HCT116 (cell line): ENCODE data around the gene HOMER2. TPM values are rescaled to one million over a fixed set of nuclear protein-coding genes. Genes with fewer than 3 reads are reported as not detected.

ENCODE experiments used
- ATAC-seq: fragments of 200-7000 bp; cut with Tn5 transposase; 2 replicates; pipeline ENCODE4 v1.9.1; 2020; ENCODE audit warnings: mild to moderate bottlenecking, moderate library complexity
- BruUV-seq: library from RNA; stranded (reverse); fragments of 400-500 nt; replicated peaks from 2 replicates; lab custom pipeline; 2021; lab: Mats Ljungman, UMichigan
- CTCF ChIA-PET: fragments of 300-600 bp; sonication (Branson Sonifier 250); formaldehyde crosslinking; loops from one replicate; lab custom pipeline; 2021; ENCODE audit warnings: antibody characterized with exemption; lab: Charles Lee
- POLR2A ChIA-PET: fragments of 300-600, 350-600 bp; sonication (Branson Sonifier 250); formaldehyde crosslinking; loops from one replicate; lab custom pipeline; 2021; ENCODE audit warnings: antibody characterized with exemption; lab: Charles Lee
- RAD21 ChIA-PET, 2 experiments: fragments of 300-600 bp; sonication (Branson Sonifier 250); formaldehyde crosslinking; loops; one replicate each; lab custom pipeline; 2023; ENCODE audit warnings: low total read pairs in 2 of 2; ENCODE audit not compliant: uncharacterized antibody in 2 of 2, unreplicated experiment in 2 of 2, low non-redundant PET in 1 of 2; lab: Charles Lee
- DNase-seq: peaks from one replicate; pipeline ENCODE4 v3.0.0-alpha.2; 2010; ENCODE audit warnings: low read depth, low spot score
- H2AFZ ChIP-seq: fragments of 200-600 bp; shearing (Covaris generic), sonication (generic); 2 replicates; pipeline ENCODE4 v1.6.1; 2017; ENCODE audit warnings: low read depth, mixed run types, mixed read lengths, antibody characterized with exemption, low read length; ENCODE audit not compliant: poor library complexity, severe bottlenecking
- H3K27ac ChIP-seq: 2 replicates; pipeline ENCODE4 v1.5.1; 2012; ENCODE audit warnings: low read depth, low read length
- H3K27me3 ChIP-seq: fragments of 200-600 bp; sonication (generic); 2 replicates; pipeline ENCODE4 v1.6.1; 2016; ENCODE audit warnings: mixed run types, low read length, mixed read lengths; ENCODE audit not compliant: insufficient read depth
- H3K36me3 ChIP-seq, 2 experiments: fragments of 200-500 bp in 1 of 2; fragments of 200-600 bp in 1 of 2; sonication (Bioruptor generic) in 1 of 2; sonication (generic) in 1 of 2; 2 replicates each; pipeline versions ENCODE4 v1.5.1 to v1.6.1; 2014 to 2016; ENCODE audit warnings: low read length in 2 of 2, inconsistent platforms in 1 of 2, mixed read lengths in 1 of 2, mixed run types in 1 of 2; ENCODE audit not compliant: insufficient read depth in 2 of 2, control insufficient read depth in 1 of 2
- H3K4me1 ChIP-seq, 2 experiments: fragments of 200-600 bp in 1 of 2; sonication (generic) in 1 of 2; 2 replicates each; pipeline versions ENCODE4 v1.5.1 to v1.6.1; 2012 to 2017; ENCODE audit warnings: low read length in 2 of 2, inconsistent platforms in 1 of 2, mild to moderate bottlenecking in 1 of 2, mixed read lengths in 1 of 2, mixed run types in 1 of 2, moderate library complexity in 1 of 2; ENCODE audit not compliant: insufficient read depth in 2 of 2, control insufficient read depth in 1 of 2
- H3K4me2 ChIP-seq: fragments of 200-600 bp; sonication (generic); 2 replicates; pipeline ENCODE4 v1.6.1; 2017; ENCODE audit warnings: mixed run types, low read length, mixed read lengths
- H3K4me3 ChIP-seq, 2 experiments: fragments of 200-600 bp in 1 of 2; sonication (generic) in 1 of 2; replicated peaks in 1 of 2; 2 replicates each; pipeline ENCODE4 v1.5.1; 2011 to 2016; ENCODE audit warnings: low read length in 2 of 2, control low read depth in 1 of 2, low read depth in 1 of 2, mild to moderate bottlenecking in 1 of 2, mixed read lengths in 1 of 2, mixed run types in 1 of 2
- H3K79me2 ChIP-seq: fragments of 200-600 bp; sonication (generic); 2 replicates; pipeline ENCODE4 v1.6.1; 2017; ENCODE audit warnings: mild to moderate bottlenecking, mixed run types, low read length, moderate library complexity, mixed read lengths; ENCODE audit not compliant: insufficient read depth
- H3K9ac ChIP-seq: fragments of 200-600 bp; sonication (generic); 2 replicates; pipeline ENCODE4 v1.6.1; 2016; ENCODE audit warnings: low read length, mixed read lengths
- H3K9me2 ChIP-seq: fragments of 200-600 bp; sonication (generic), shearing (Covaris generic); 2 replicates; pipeline ENCODE4 v1.6.1; 2017; ENCODE audit warnings: mixed run types, mild to moderate bottlenecking, moderate library complexity; ENCODE audit not compliant: insufficient read depth
- H3K9me3 ChIP-seq, 2 experiments: fragments of 200-500 bp in 1 of 2; fragments of 200-600 bp in 1 of 2; sonication (Bioruptor generic) in 1 of 2; sonication (generic) in 1 of 2; 2 replicates each; pipeline ENCODE4 v1.6.1; 2014 to 2017; ENCODE audit warnings: low read length in 2 of 2, mixed read lengths in 2 of 2, inconsistent platforms in 1 of 2, low read depth in 1 of 2, mild to moderate bottlenecking in 1 of 2, mixed run types in 1 of 2, moderate library complexity in 1 of 2; ENCODE audit not compliant: control insufficient read depth in 1 of 2, insufficient read depth in 1 of 2
- H4K20me1 ChIP-seq: fragments of 200-600 bp; sonication (generic), shearing (Covaris generic); 2 replicates; pipeline ENCODE4 v1.6.1; 2017; ENCODE audit warnings: mixed run types, mild to moderate bottlenecking, moderate library complexity; ENCODE audit not compliant: insufficient read depth
- CBX3 ChIP-seq: IDR thresholded peaks from 2 replicates; pipeline ENCODE4 v1.6.1; 2012; ENCODE audit warnings: low read depth
- CEBPB ChIP-seq: IDR thresholded peaks from 2 replicates; pipeline ENCODE4 v1.6.1; 2012; ENCODE audit warnings: low read depth
- EGR1 ChIP-seq: IDR thresholded peaks from 2 replicates; pipeline ENCODE4 v1.6.1; 2012; ENCODE audit warnings: low read depth
- EZH2phosphoT487 ChIP-seq: fragments of 200-600 bp; IDR thresholded peaks from 2 replicates; pipeline ENCODE4 v1.6.1; 2018; ENCODE audit warnings: antibody characterized with exemption, borderline replicate concordance
- FOSL1 ChIP-seq: IDR thresholded peaks from 2 replicates; pipeline ENCODE4 v1.6.1; 2012; ENCODE audit warnings: low read depth
- MAX ChIP-seq: IDR thresholded peaks from 2 replicates; pipeline ENCODE4 v1.6.1; 2012
- RAD21 ChIP-seq: IDR thresholded peaks from 2 replicates; pipeline ENCODE4 v1.6.1; 2012; ENCODE audit warnings: low read depth, mild to moderate bottlenecking
- SP1 ChIP-seq: IDR thresholded peaks from 2 replicates; pipeline ENCODE4 v1.6.1; 2012; ENCODE audit warnings: low read depth
- SRF ChIP-seq: IDR thresholded peaks from 2 replicates; pipeline ENCODE4 v1.6.1; 2012; ENCODE audit warnings: low read depth
- ZNF274 ChIP-seq: fragments of 200-500 bp; sonication (Bioruptor generic); IDR thresholded peaks from 2 replicates; pipeline ENCODE4 v1.6.1; 2014; ENCODE audit warnings: mild to moderate bottlenecking, low read depth, low read length, inconsistent platforms
- intact Hi-C: fragments of 100-400 bp; cut with micrococcal nuclease; formaldehyde crosslinking; loops from 2 replicates; pipeline ENCODE4 v1.10.0; 2022
- total RNA-seq: library from RNA; stranded (reverse); gene quantifications from one replicate; pipeline ENCODE4 v1.2.1, GENCODE V29; 2021; ENCODE audit not compliant: unreplicated experiment

HOMER2 gene
- total RNA-seq, 1 experiment from 2014 or later, result 3.9 TPM

- no peaks in the 10 kb centered on the region; a peak in 1 of 4 replicates for H3K4me1 ChIP-seq
- no TSS peak for BruUV-seq
- no peaks in the 10 kb centered on the region for H3K36me3 ChIP-seq
- no peaks in the 10 kb centered on the region for H3K27me3 ChIP-seq
- H2AFZ ChIP-seq, result no peak overlapping the region
- no peaks in the 10 kb centered on the region for H3K9me2 ChIP-seq
- H3K4me3 ChIP-seq, result no peak overlapping the region
- intact Hi-C loops, result no loop called here
- H3K9ac ChIP-seq, result no peak overlapping the region
- no peak overlapping the region for H3K4me2 ChIP-seq
- DNase-seq (no peak), ATAC-seq (no peak)
- H3K9me3 ChIP-seq, result peaks cover 4 to 8% of the 10 kb centered on the region in 2 experiments; a peak in 1 of 4 replicates
- H4K20me1 ChIP-seq, result no peaks in the 10 kb centered on the region
- ChIA-PET RAD21 (no interaction called here), POLR2A (no interaction called here), CTCF (no interaction called here)
- H3K79me2 ChIP-seq, result no peaks in the 10 kb centered on the region
- TF ChIP-seq MAX, result no peak
- H3K27ac ChIP-seq, result no peak overlapping the region
Observed at GRCh38 chr15:82910721-82911120, 41.8 kb downstream of the HOMER2 start.

GRCh38 chr15:82909080-82909815 is 43.3 kb downstream of the HOMER2 start:
- no peaks in the 10 kb centered on the region for H3K9me2 ChIP-seq
- intact Hi-C loops, result no loop called here
- H3K9me3 ChIP-seq, result peaks cover 4 to 8% of the 10 kb centered on the region in 2 experiments; a peak in 1 of 4 replicates
- DNase-seq (no peak), ATAC-seq (no peak)
- ChIA-PET RAD21 (no interaction called here), POLR2A (no interaction called here), CTCF (no interaction called here)
- H3K4me1 ChIP-seq, result no peaks in the 10 kb centered on the region; a peak in 1 of 4 replicates
- TF ChIP-seq EGR1 (no peak), SP1 (no peak), ZNF274 (no peak), SRF (no peak), CBX3 (0 out of 2 replicates have a peak, but pooled peaks have one; percentile 36), FOSL1 (peak; percentile 24; the same call in 1 of the 2 replicates), CEBPB (no peak), EZH2phosphoT487 (no peak), RAD21 (no peak)
- no peaks in the 10 kb centered on the region for H3K27me3 ChIP-seq
- no TSS peak for BruUV-seq
- no peak overlapping the region for H2AFZ ChIP-seq
- no peak overlapping the region for H3K9ac ChIP-seq
- H3K4me2 ChIP-seq, result no peak overlapping the region
- H3K4me3 ChIP-seq, result no peak overlapping the region
- H3K27ac ChIP-seq, result no peak overlapping the region
- H3K79me2 ChIP-seq, result no peaks in the 10 kb centered on the region
- H3K36me3 ChIP-seq, result no peaks in the 10 kb centered on the region
- H4K20me1 ChIP-seq, result no peaks in the 10 kb centered on the region
